Epithelial cell of proximal tubule (primary cell): ENCODE data around the gene NALCN. TPM values are rescaled to one million over a fixed set of nuclear protein-coding genes. Genes with fewer than 3 reads are reported as not detected.
A peak's percentile ranks its signal among the peaks of the same experiment; 100 is the strongest.

Experiments used
- DNase-seq: peaks from one replicate; pipeline ENCODE4 v3.0.0-alpha.2; 2011; ENCODE audit warnings: low read depth
- H3K4me3 ChIP-seq: 2 replicates; pipeline ENCODE4 v1.5.1; 2011; ENCODE audit warnings: low read depth, mild to moderate bottlenecking, low read length
- CTCF ChIP-seq: conservative IDR thresholded peaks from 2 replicates; pipeline ENCODE4 v1.5.1; 2012; ENCODE audit warnings: low read depth, mild to moderate bottlenecking, low read length
- total RNA-seq: library from RNA; depleted of rRNA; stranded (reverse); fragments of >200 nt; gene quantifications from 2 replicates; pipeline ENCODE4 v1.2.3, GENCODE V29; 2015

The NALCN gene
- total RNA-seq, 1 donor from 2014 or later: 0.35 TPM

- TF ChIP-seq CTCF: no peak
- no peak for DNase-seq
- no peak overlapping the region for H3K4me3 ChIP-seq
Observed at GRCh38 chr13:101140087-101140770, 276.1 kb downstream of the NALCN start.

- peak; percentile 46 for DNase-seq
- TF ChIP-seq CTCF: no peak
Observed at GRCh38 chr13:101139081-101139480, 277.2 kb downstream of the NALCN start.

GRCh38 chr13:101127741-101128353 is 288.5 kb downstream of the NALCN start:
- TF ChIP-seq CTCF: peak; percentile 85

More at GRCh38 chr13:101139081-101139480, 277.2 kb downstream of the NALCN start:
- H3K4me3 ChIP-seq: no peak overlapping the region

GRCh38 chr13:101123028-101123427 is 293.3 kb downstream of the NALCN start:
- no peak for DNase-seq
- no peak for TF ChIP-seq CTCF
- no peak overlapping the region for H3K4me3 ChIP-seq

More at GRCh38 chr13:101127741-101128353, 288.5 kb downstream of the NALCN start:
- H3K4me3 ChIP-seq: no peak overlapping the region
- DNase-seq: no peak

GRCh38 chr13:101121608-101122007 is 294.7 kb downstream of the NALCN start:
- DNase-seq: no peak
- TF ChIP-seq CTCF: no peak
- no peak overlapping the region for H3K4me3 ChIP-seq

GRCh38 chr13:101120007-101120406 is 296.3 kb downstream of the NALCN start:
- H3K4me3 ChIP-seq: no peak overlapping the region
- no peak for DNase-seq
- no peak for TF ChIP-seq CTCF

GRCh38 chr13:101116826-101117225 is 299.5 kb downstream of the NALCN start:
- TF ChIP-seq CTCF: no peak
- H3K4me3 ChIP-seq: no peak overlapping the region
- DNase-seq: no peak
